Mucosa of descending colon (tissue), 3 donors: ENCODE results near the gene PELI3. TPM values are rescaled to one million over a fixed set of nuclear protein-coding genes. Genes with fewer than 3 reads are reported as not detected.

Experiments used
- ATAC-seq: fragments of 200-7000 bp; cut with Tn5 transposase; one replicate; pipeline ENCODE4 v1.9.1; 2020; ENCODE audit warnings: mild to moderate bottlenecking, moderate library complexity
- DNase-seq, 3 donors: peaks; one replicate each; pipeline ENCODE4 v3.0.0-alpha.2; 2020
- H3K36me3 ChIP-seq: fragments of 200-600 bp; one replicate; pipeline ENCODE4 v1.8.0; 2021; ENCODE audit warnings: low read depth, mild to moderate bottlenecking
- H3K4me1 ChIP-seq: fragments of 200-600 bp; one replicate; pipeline ENCODE4 v1.8.0; 2021; ENCODE audit warnings: low read depth, mild to moderate bottlenecking
- H3K4me3 ChIP-seq: fragments of 200-600 bp; one replicate; pipeline ENCODE4 v1.8.0; 2021; ENCODE audit warnings: mild to moderate bottlenecking
- H3K9me3 ChIP-seq: fragments of 200-600 bp; one replicate; pipeline ENCODE4 v1.8.0; 2021; ENCODE audit warnings: mild to moderate bottlenecking
- intact Hi-C, 2 donors: fragments of 100-400 bp; cut with DNase I in 1 of 2; cut with micrococcal nuclease in 1 of 2; formaldehyde crosslinking; loops; one replicate each; pipeline versions ENCODE4 v1.11.0 to v1.11.1; 2022; cut with DNase I, micrococcal nuclease
- long read RNA-seq, 2 donors: library from polyadenylated mRNA; unstranded; transcript quantifications; one replicate each; pipeline ENCODE4 v2.0.0, GENCODE V29; 2019 to 2021
- total RNA-seq, 3 donors: library from RNA; stranded (reverse); fragmentation: NEBNext Ultra II Directional in 2 of 3; extraction: Animal tissue kit (Norgen Biotek cat#: 25700) in 2 of 3; gene quantifications; one replicate each; pipeline versions ENCODE4 v1.2.1 to v1.2.4, GENCODE V29; 2021 to 2023
- TF ChIP-seq, protein P1 (sequence below): fragments of 200-600 bp; IDR thresholded peaks from one replicate; pipeline ENCODE4 v1.8.0; 2022; ENCODE audit warnings: antibody characterized with exemption, mild to moderate bottlenecking
- donor health status: DM: no; HTN: no; CAD: no; lungs with moderate emphysema.
- donor health status: DM: no; HTN: no; CAD: no.
- donor health status: DM: no; HTN: yes; CAD: no.

PELI3 gene, protein sequence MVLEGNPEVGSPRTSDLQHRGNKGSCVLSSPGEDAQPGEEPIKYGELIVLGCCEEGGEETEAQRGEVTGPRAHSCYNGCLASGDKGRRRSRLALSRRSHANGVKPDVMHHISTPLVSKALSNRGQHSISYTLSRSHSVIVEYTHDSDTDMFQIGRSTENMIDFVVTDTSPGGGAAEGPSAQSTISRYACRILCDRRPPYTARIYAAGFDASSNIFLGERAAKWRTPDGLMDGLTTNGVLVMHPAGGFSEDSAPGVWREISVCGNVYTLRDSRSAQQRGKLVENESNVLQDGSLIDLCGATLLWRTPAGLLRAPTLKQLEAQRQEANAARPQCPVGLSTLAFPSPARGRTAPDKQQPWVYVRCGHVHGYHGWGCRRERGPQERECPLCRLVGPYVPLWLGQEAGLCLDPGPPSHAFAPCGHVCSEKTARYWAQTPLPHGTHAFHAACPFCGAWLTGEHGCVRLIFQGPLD
- 10 to 100 TPM in 1 of 3 donors, 1 to 10 TPM in 2; 2.8 to 25.5 (median 3.6) TPM for total RNA-seq
- long read RNA-seq, donor 1, transcript PELI3-201 (8 exons, 2,740 nt), result minor isoform, 16 of 72 reads
- long read RNA-seq, donor 1, transcript PELI3-202 (7 exons, 2,783 nt), result major isoform, 36 of 72 reads
- long read RNA-seq, donor 1, partial matches to known transcripts, result 17 of 72 reads
- long read RNA-seq, donor 1, other reads (novel, unspliced or antisense), result 3 of 72 reads
- long read RNA-seq, donor 2, result 0 reads

DNA sequence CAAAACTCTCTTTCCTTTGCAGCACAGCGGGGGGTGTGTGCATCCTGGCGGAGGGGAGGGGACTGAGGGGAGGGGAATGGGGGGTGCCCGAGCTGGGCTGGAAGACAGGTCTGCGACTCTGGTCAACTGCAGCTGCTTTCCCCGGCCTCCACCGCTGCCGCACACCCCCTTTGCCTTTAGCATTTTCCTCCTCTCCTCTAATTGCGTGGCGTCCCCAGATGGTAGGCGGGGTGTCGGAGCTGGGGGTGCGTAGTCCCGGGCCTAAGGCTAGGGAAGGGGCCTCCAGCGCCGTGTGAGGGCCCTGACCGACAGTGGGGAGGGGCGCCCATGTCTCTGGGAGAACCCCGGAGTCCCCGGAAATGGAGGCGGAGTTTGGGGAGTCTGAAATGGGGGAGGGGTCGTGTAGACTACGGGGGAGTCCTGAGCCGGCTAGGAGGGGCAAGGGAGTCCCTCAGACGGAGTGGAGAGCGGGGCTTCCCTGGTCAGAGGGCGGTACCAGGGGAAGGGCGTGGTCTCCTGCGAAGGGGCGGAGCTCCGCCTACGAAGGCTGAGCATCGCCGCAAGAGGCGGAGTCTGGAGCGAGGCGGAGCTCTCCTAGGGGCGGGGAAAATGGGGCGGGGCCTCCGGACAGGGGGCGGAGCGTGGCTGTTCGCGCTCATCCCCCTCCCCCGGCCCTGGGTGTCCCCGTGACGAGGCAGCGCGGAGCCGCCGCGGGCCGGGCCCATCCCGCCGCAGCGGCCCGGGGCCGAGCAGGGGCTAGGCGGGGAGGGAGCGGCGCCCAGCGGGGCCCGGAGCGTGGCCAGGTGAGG, at the start of gene PELI3:
Gene PELI3, plus strand, starts transcription at position 681 of the 809 bp plus-strand sequence. CDS start 1,224 bp downstream, outside the sequence.
- intact Hi-C loops, result no loop called here
- Histone ChIP-seq H3K9me3 (no peaks in the 10 kb centered on the region), H3K4me3 (peak within 1 kb of the TSS; percentile 24), H3K36me3 (no peaks in the 10 kb centered on the region), H3K4me1 (peaks cover 8% of the 10 kb centered on the region)
- DNase-seq (peak; percentile 95 to 97 (median 95)), ATAC-seq (peak; percentile 98)
- TF ChIP-seq, protein P1, sequence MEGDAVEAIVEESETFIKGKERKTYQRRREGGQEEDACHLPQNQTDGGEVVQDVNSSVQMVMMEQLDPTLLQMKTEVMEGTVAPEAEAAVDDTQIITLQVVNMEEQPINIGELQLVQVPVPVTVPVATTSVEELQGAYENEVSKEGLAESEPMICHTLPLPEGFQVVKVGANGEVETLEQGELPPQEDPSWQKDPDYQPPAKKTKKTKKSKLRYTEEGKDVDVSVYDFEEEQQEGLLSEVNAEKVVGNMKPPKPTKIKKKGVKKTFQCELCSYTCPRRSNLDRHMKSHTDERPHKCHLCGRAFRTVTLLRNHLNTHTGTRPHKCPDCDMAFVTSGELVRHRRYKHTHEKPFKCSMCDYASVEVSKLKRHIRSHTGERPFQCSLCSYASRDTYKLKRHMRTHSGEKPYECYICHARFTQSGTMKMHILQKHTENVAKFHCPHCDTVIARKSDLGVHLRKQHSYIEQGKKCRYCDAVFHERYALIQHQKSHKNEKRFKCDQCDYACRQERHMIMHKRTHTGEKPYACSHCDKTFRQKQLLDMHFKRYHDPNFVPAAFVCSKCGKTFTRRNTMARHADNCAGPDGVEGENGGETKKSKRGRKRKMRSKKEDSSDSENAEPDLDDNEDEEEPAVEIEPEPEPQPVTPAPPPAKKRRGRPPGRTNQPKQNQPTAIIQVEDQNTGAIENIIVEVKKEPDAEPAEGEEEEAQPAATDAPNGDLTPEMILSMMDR, result no peak

DNA sequence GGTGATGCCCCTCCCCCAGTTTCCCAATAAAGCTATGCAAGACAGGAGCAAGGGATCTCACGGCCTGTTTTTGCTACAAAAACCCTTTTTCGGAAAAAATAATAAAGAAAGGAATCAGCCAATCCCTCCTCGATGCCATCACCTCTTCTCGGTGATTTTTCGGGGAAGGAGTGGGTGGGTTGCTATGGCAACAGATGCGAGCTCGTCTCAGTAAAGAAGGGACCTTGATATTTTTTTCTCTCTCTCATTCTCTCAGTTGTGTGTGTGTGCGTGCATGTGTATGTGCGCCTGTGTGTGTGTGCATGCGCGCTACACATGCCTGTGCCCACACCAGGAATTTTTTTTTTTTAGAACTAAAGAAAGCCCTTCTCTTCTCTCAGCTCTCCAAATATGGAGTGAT, 49.7 kb upstream of the PELI3 start:
- no peak for DNase-seq
- no peak for ATAC-seq
- Histone ChIP-seq H3K36me3 (no peaks in the 10 kb centered on the region), H3K4me3 (no peak overlapping the region), H3K9me3 (no peaks in the 10 kb centered on the region), H3K4me1 (peaks cover 4% of the 10 kb centered on the region)
- TF ChIP-seq, protein P1, result no peak
- intact Hi-C loops, result loop anchor here (10.0 kb wide), 2 partner anchors 258 to 268 kb away; partner anchors contain the start of gene RBM4B (in 1 of the 2)

DNA sequence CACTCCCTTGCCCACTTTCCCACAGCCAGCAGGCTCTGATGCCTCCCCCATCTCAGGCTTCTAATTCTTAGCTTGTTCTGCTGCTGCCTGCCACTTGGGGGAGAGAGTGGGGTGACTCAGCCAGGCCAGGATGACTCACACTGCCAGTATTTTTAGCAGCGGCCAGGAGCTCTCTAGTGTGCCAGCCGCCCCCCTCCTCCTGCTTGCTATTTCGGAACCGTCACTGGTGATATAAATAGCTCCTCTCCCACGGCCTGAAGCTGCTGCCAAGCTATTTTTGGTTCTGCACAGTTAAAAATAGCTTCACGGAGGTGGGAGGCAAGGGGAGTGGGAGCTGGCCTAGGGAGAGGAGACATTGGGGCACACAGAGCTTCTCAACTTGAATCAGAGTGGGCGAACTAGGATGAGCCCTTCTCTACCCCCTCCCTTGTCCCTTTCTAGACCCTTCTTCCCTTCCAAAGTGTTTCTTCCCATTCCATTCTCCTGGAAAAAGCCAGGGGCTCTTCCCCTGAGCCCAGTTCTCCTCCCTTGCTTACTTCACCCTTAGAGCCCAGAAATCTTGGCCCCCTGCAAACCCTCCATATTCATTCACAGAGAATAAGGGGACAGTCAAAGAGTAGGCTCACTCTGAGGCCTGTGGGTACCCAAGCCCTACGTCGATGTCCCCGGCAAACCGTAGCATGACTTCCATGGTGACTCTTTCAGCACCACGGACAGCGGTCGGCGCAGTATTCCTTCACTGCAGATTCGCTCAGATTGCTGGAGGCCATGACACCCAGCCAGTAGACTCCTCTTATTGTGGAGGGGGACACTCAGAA, 48.3 kb upstream of the PELI3 start:
- ATAC-seq (peak; percentile 19), DNase-seq (peak in 2 of 3 donors; percentile 68 to 74)
- peaks cover 4% of the 10 kb centered on the region for H3K4me1 ChIP-seq

DNA sequence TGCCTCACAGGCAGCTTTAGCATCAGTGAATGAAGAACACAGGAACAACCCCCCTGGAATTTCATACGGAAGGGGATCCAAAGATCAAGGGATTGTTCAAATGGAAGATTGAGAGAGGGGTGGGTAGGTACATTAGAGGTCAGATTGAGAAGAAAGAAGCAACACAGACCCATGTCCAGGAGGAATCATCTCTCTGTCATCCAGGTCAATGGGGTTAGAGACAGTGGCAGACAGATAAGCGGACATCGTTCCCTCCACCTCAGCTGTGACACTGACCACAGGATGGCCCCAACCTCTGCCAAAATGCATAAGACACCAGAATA, 47.8 kb upstream of the PELI3 start:
- no peaks in the 10 kb centered on the region for H3K9me3 ChIP-seq
- intact Hi-C loops, result loop anchor here (10.0 kb wide), 2 partner anchors 256 to 266 kb away; partner anchors contain the start of gene RBM4B (in 1 of the 2)
- ATAC-seq (no peak), DNase-seq (no peak)
- peaks cover 4% of the 10 kb centered on the region for H3K4me1 ChIP-seq
- no peaks in the 10 kb centered on the region for H3K36me3 ChIP-seq
- H3K4me3 ChIP-seq, result no peak overlapping the region
- TF ChIP-seq, protein P1, result no peak

More for the DNA sequence above, 48.3 kb upstream of the PELI3 start:
- TF ChIP-seq, protein P1, result no peak
- intact Hi-C loops, result loop anchor here (10.0 kb wide), 2 partner anchors 256 to 266 kb away; partner anchors contain the start of gene RBM4B (in 1 of the 2)
- Histone ChIP-seq H3K36me3 (no peaks in the 10 kb centered on the region), H3K4me3 (no peak overlapping the region), H3K9me3 (no peaks in the 10 kb centered on the region)
